HL-60 (cell line): ENCODE data around the gene CCL1.

Experiments used
- CTCF ChIP-seq: IDR thresholded peaks from one replicate; pipeline ENCODE4 v1.5.1; 2011; ENCODE audit warnings: low read length, control low read depth, inconsistent platforms; ENCODE audit not compliant: insufficient read depth
- POLR2AphosphoS5 ChIP-seq: IDR thresholded peaks from 2 replicates; pipeline ENCODE4 v1.6.1; 2012; ENCODE audit warnings: low read depth

- TF ChIP-seq CTCF (no peak), POLR2AphosphoS5 (no peak)
Measured at GRCh38 chr17:34403006-34403405, 40.0 kb upstream of the CCL1 start.
